ENCODE data around the gene TEDC1.

DNA sequence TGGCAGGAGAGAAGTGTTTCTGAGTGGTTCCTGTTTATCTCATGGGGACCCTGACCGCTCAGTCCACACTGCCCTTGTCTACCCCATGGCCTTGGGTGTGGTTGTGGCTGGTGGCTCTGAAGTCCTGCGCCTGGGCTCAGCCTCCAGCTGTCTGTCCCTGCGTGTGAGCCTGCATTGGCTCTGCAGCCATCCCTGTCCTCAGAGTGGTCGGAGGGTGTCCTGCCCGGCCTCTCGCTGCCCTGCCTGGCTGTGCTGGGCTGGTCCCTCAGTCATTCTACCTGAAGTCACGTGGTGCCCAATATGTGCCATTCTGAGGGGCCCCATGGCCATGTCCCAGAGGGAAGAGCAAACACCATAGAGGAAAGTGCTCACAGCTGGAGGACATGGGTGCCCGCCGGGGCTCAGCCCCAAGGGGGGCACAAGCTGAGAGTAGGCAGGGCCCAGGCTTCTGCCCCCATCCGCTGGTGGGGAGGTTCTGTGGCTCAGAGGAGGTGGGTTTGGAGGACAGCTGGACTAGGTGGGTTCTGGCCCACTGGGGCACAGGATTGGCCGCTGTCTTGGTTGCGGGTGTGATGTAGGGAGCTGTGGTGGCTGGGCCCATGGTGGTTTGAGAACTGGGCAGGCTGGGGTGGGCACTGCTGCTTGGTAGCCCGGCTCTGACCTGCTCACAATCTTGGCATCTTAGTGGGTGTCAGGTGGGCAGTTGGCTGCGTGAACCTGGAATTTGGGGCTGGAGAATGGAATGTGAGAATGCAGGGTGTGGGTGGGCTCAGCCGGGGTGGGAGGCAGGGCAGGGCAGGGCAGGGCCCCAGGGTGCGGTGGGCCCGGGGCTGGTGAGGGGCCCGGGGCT lies 11.6 kb downstream of the TEDC1 start:
- TF ChIP-seq, protein P1, sequence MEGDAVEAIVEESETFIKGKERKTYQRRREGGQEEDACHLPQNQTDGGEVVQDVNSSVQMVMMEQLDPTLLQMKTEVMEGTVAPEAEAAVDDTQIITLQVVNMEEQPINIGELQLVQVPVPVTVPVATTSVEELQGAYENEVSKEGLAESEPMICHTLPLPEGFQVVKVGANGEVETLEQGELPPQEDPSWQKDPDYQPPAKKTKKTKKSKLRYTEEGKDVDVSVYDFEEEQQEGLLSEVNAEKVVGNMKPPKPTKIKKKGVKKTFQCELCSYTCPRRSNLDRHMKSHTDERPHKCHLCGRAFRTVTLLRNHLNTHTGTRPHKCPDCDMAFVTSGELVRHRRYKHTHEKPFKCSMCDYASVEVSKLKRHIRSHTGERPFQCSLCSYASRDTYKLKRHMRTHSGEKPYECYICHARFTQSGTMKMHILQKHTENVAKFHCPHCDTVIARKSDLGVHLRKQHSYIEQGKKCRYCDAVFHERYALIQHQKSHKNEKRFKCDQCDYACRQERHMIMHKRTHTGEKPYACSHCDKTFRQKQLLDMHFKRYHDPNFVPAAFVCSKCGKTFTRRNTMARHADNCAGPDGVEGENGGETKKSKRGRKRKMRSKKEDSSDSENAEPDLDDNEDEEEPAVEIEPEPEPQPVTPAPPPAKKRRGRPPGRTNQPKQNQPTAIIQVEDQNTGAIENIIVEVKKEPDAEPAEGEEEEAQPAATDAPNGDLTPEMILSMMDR (IDR thresholded peaks at IDR 0.05): no peak
- TF ChIP-seq POLR2A (IDR thresholded peaks at IDR 0.05): no peak
